Natural killer cell (primary cell): ENCODE measurements around the gene HPRT1. TPM values are rescaled to one million over a fixed set of nuclear protein-coding genes. Genes with fewer than 3 reads are reported as not detected.

Experiments
- ATAC-seq, 3 donors: fragments of 150-1000 bp in 2 of 3; fragments of 200-7000 bp in 1 of 3; cut with Tn5 transposase; 1 replicate in 1 of 3; 2 replicates in 2 of 3; pipeline ENCODE4 v1.10.0; 2021; ENCODE audit warnings: mild to moderate bottlenecking in 2 of 3, moderate library complexity in 2 of 3
- DNase-seq, 2 donors: peaks; one replicate each; pipeline versions ENCODE4 v3.0.0 to v3.0.0-alpha.2; 2013 to 2021; ENCODE audit warnings: mixed read lengths in 1 of 2
- H3K27ac ChIP-seq: one replicate; pipeline ENCODE4 v1.5.1; 2013; ENCODE audit warnings: mild to moderate bottlenecking, low read length
- H3K27me3 ChIP-seq: one replicate; pipeline ENCODE4 v1.6.1; 2013; ENCODE audit warnings: low read length; ENCODE audit not compliant: control insufficient read depth, insufficient read depth
- H3K36me3 ChIP-seq: one replicate; pipeline ENCODE4 v1.6.1; 2013; ENCODE audit warnings: low read length; ENCODE audit not compliant: control insufficient read depth, insufficient read depth
- H3K4me1 ChIP-seq: one replicate; pipeline ENCODE4 v1.6.1; 2013; ENCODE audit warnings: low read length; ENCODE audit not compliant: control insufficient read depth, insufficient read depth
- H3K4me3 ChIP-seq: one replicate; pipeline ENCODE4 v1.5.1; 2013; ENCODE audit warnings: low read length
- H3K9me3 ChIP-seq: one replicate; pipeline ENCODE4 v1.6.1; 2013; ENCODE audit warnings: low read length; ENCODE audit not compliant: control insufficient read depth, insufficient read depth
- H3K27ac Mint-ChIP-seq, 2 donors: one replicate each; pipeline ENCODE4 v1.8.0; 2022; ENCODE audit warnings: mild to moderate bottlenecking in 2 of 2, mixed read lengths in 2 of 2, moderate library complexity in 1 of 2
- H3K27me3 Mint-ChIP-seq, 2 donors: one replicate each; pipeline ENCODE4 v1.8.0; 2022; ENCODE audit warnings: low read depth in 2 of 2, mixed read lengths in 2 of 2
- H3K36me3 Mint-ChIP-seq: one replicate; pipeline ENCODE4 v1.8.0; 2022; ENCODE audit warnings: mixed read lengths
- H3K4me1 Mint-ChIP-seq, 2 donors: one replicate each; pipeline ENCODE4 v1.8.0; 2022; ENCODE audit warnings: mixed read lengths in 2 of 2
- H3K4me3 Mint-ChIP-seq: one replicate; pipeline ENCODE4 v1.8.0; 2022; ENCODE audit warnings: mild to moderate bottlenecking, moderate library complexity, mixed read lengths
- H3K9me3 Mint-ChIP-seq, 2 donors: one replicate each; pipeline ENCODE4 v1.8.0; 2022; ENCODE audit warnings: mixed read lengths in 2 of 2
- CTCF ChIP-seq: fragments of 200-600 bp; IDR thresholded peaks from one replicate; pipeline ENCODE4 v1.8.0; 2022; ENCODE audit warnings: antibody characterized with exemption
- WGBS: methylation state at CpG from one replicate; pipeline ENCODE4 v1.1.7; 2013; ENCODE audit warnings: missing lambda C conversion rate; ENCODE audit not compliant: insufficient coverage; 5-methylcytosine and 5-hydroxymethylcytosine counted together
- intact Hi-C: fragments of 100-400 bp; cut with micrococcal nuclease; formaldehyde crosslinking; loops from one replicate; pipeline ENCODE4 v1.14.2; 2022
- total RNA-seq, 4 donors: library from RNA; stranded (reverse); fragments of 120-200 nt in 1 of 4; gene quantifications; one replicate each; pipeline versions ENCODE4 v1.2.3 to v1.2.4, GENCODE V29; 2013 to 2022

The HPRT1 gene
- total RNA-seq, 3 donors from 2014 or later (not counting 1 experiment from before 2014, with no cell fraction given), result 15.1 to 17.8 (median 17.7) TPM

- no peak for DNase-seq
- Mint-ChIP-seq H3K4me1 (peaks cover 0 to under 1% of the 10 kb centered on the region in 2 donors), H3K27ac (no peak overlapping the region), H3K27me3 (peaks cover 2 to 22% of the 10 kb centered on the region in 2 donors), H3K4me3 (no peak overlapping the region), H3K36me3 (no peaks in the 10 kb centered on the region), H3K9me3 (no peaks in the 10 kb centered on the region)
- WGBS, result 77% methylated on average over 4 of the region's 5 CpGs
- Histone ChIP-seq H3K27me3 (no peaks in the 10 kb centered on the region), H3K4me1 (no peaks in the 10 kb centered on the region), H3K4me3 (no peak overlapping the region), H3K27ac (no peak overlapping the region), H3K36me3 (no peaks in the 10 kb centered on the region), H3K9me3 (no peaks in the 10 kb centered on the region)
- intact Hi-C loops, result no loop called here
- no peak for TF ChIP-seq CTCF
- no peak for ATAC-seq
Observed at GRCh38 chrX:134537179-134537955, 77.4 kb downstream of the HPRT1 start.

DNA sequence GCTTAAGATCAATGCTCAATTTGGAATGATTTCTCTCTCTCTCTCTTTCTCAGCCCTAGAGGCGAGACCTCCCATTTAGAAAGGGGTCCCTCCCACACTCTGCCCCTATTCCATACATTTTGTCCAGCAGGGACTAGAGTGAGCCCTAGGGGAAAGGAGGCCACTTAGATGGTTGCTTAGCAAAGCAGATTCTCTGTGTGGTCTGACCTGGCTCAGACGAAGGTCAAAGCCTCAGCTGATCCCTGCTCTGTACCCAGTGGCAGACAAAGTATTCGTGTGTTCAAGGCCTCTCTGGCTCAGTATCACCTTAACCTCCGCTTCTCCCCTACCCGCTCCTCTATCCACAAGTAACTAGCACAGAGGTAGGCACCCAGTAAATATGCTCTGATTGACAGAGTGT lies 78.4 kb downstream of the HPRT1 start:
- Histone ChIP-seq H3K27me3 (peaks cover 2% of the 10 kb centered on the region), H3K4me3 (no peak overlapping the region), H3K9me3 (no peaks in the 10 kb centered on the region), H3K36me3 (no peaks in the 10 kb centered on the region), H3K4me1 (no peaks in the 10 kb centered on the region), H3K27ac (no peak overlapping the region)
- TF ChIP-seq CTCF, result no peak
- Mint-ChIP-seq H3K36me3 (no peaks in the 10 kb centered on the region), H3K27me3 (peaks cover 2 to 30% of the 10 kb centered on the region in 2 donors), H3K4me1 (peaks cover 0 to 5% of the 10 kb centered on the region in 2 donors), H3K27ac (no peak overlapping the region), H3K4me3 (no peak overlapping the region), H3K9me3 (no peaks in the 10 kb centered on the region)
- 80% methylated on average over 1 of the region's 5 CpGs for WGBS
- DNase-seq, result no peak
- intact Hi-C loops, result no loop called here
- no peak for ATAC-seq

DNA sequence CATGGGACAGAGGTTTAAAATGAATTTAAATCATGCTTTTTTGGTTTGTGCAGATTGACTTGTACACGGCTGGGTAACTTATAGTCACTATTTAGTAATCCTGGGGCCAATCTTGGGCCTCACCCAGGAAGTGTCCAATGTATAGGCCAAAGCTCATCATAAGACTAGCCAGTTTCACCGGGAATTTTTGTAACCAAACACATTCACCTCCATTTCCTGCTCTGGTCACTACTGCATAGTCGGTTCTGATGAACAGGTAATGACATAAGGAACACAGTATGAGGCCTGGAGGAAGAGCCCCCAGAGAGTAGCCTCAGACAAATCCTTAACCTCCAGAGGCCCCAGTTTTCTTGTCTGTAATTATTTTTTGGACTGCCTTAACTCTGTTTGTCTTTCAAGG lies 81.9 kb downstream of the HPRT1 start:
- no peak overlapping the region for H3K4me3 ChIP-seq
- WGBS, result 100% methylated on average over 1 of the region's 3 CpGs
- Mint-ChIP-seq H3K9me3 (no peaks in the 10 kb centered on the region), H3K36me3 (no peaks in the 10 kb centered on the region), H3K4me3 (no peak overlapping the region), H3K27ac (no peak overlapping the region), H3K27me3 (peaks cover 16 to 59% of the 10 kb centered on the region in 2 donors), H3K4me1 (peaks cover 0 to 5% of the 10 kb centered on the region in 2 donors)
- H3K9me3 ChIP-seq, result no peaks in the 10 kb centered on the region
- no peak for TF ChIP-seq CTCF
- ATAC-seq, result no peak
- H3K27me3 ChIP-seq, result peaks cover 24% of the 10 kb centered on the region
- intact Hi-C loops, result no loop called here
- H3K36me3 ChIP-seq, result no peaks in the 10 kb centered on the region
- H3K4me1 ChIP-seq, result no peaks in the 10 kb centered on the region
- DNase-seq, result no peak
- no peak overlapping the region for H3K27ac ChIP-seq

DNA sequence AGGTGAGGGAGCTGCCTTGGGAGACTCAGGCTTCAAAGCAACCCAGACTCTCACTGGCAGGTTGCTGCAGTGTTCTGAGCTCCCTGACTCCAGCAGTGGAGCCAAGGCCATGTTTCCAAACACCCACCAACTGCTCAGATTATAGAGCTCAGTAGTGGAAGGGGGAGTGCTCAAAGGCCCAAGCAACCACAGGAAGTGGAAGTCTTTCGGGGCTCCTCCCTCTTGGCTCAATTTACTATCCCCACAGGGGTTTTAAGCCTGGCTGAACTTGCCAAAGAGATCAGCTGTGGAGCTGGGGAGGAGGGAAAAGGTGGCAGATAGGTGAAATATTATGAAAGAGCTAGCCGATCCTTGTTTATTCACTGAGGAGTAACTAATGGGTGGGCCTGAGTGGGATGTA lies 82.5 kb downstream of the HPRT1 start:
- WGBS, result 57% methylated on average over 1 of the region's 2 CpGs
- Histone ChIP-seq H3K9me3 (no peaks in the 10 kb centered on the region), H3K4me3 (no peak overlapping the region), H3K27me3 (peaks cover 30% of the 10 kb centered on the region), H3K27ac (no peak overlapping the region), H3K4me1 (no peaks in the 10 kb centered on the region), H3K36me3 (no peaks in the 10 kb centered on the region)
- Mint-ChIP-seq H3K27ac (no peak overlapping the region), H3K9me3 (no peaks in the 10 kb centered on the region), H3K27me3 (peaks cover 17 to 64% of the 10 kb centered on the region in 2 donors), H3K4me1 (peaks cover 0 to 5% of the 10 kb centered on the region in 2 donors), H3K36me3 (no peaks in the 10 kb centered on the region), H3K4me3 (no peak overlapping the region)
- intact Hi-C loops, result no loop called here
- ATAC-seq (no peak), DNase-seq (no peak)
- TF ChIP-seq CTCF, result no peak
